ENCODE results near the gene GPR33.

- TF ChIP-seq, protein P1, sequence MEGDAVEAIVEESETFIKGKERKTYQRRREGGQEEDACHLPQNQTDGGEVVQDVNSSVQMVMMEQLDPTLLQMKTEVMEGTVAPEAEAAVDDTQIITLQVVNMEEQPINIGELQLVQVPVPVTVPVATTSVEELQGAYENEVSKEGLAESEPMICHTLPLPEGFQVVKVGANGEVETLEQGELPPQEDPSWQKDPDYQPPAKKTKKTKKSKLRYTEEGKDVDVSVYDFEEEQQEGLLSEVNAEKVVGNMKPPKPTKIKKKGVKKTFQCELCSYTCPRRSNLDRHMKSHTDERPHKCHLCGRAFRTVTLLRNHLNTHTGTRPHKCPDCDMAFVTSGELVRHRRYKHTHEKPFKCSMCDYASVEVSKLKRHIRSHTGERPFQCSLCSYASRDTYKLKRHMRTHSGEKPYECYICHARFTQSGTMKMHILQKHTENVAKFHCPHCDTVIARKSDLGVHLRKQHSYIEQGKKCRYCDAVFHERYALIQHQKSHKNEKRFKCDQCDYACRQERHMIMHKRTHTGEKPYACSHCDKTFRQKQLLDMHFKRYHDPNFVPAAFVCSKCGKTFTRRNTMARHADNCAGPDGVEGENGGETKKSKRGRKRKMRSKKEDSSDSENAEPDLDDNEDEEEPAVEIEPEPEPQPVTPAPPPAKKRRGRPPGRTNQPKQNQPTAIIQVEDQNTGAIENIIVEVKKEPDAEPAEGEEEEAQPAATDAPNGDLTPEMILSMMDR (IDR thresholded peaks at IDR 0.05; ENCODE audit: poor library complexity), result no peak
- TF ChIP-seq EZH2 (IDR thresholded peaks at IDR 0.05; ENCODE audit: borderline replicate concordance) (no peak), EZH2phosphoT487 (IDR thresholded peaks at IDR 0.05; ENCODE audit: low read depth, severe bottlenecking, unreplicated experiment) (no peak)
These were observed 17.6 kb upstream of the GPR33 start for GRCh38 chr14:31505411-31505810.
